OCI-LY1 (cell line): Measurements from ENCODE around the gene TMBIM6.
"Not testable (repeated sequence)": the region's sequence is repeated elsewhere in the genome, so short reads cannot be mapped to it uniquely, and the experiment has no call there.

Experiments used
- H2AFZ ChIP-seq: fragments of 200-600 bp; sonication (generic), shearing (Covaris generic); 2 replicates; pipeline ENCODE4 v1.6.0; 2014; ENCODE audit warnings: antibody characterized with exemption, mild to moderate bottlenecking, low read length
- H3F3A ChIP-seq: fragments of 200-600 bp; sonication (generic), shearing (Covaris generic); 2 replicates; pipeline ENCODE4 v1.6.0; 2014; ENCODE audit warnings: mild to moderate bottlenecking, antibody characterized with exemption, low read length, moderate library complexity; ENCODE audit not compliant: insufficient read depth
- H3K27ac ChIP-seq: fragments of 200-600 bp; sonication (generic); 2 replicates; pipeline ENCODE4 v1.5.1; 2014; ENCODE audit warnings: low read length, mixed run types, mild to moderate bottlenecking, low read depth; ENCODE audit not compliant: poor library complexity, severe bottlenecking
- H3K27me3 ChIP-seq: fragments of 200-600 bp; sonication (generic); 2 replicates; pipeline ENCODE4 v1.6.0; 2014; ENCODE audit warnings: antibody characterized with exemption, mild to moderate bottlenecking, low read length, moderate library complexity; ENCODE audit not compliant: insufficient read depth
- H3K36me3 ChIP-seq: fragments of 200-600 bp; sonication (generic); 2 replicates; pipeline ENCODE4 v1.6.1; 2014; ENCODE audit warnings: mild to moderate bottlenecking, antibody characterized with exemption, low read length, moderate library complexity, mixed read lengths; ENCODE audit not compliant: insufficient read depth
- H3K4me1 ChIP-seq: fragments of 200-600 bp; sonication (generic); 2 replicates; pipeline ENCODE4 v1.5.1; 2014; ENCODE audit warnings: mild to moderate bottlenecking, low read length, moderate library complexity; ENCODE audit not compliant: insufficient read depth, severe bottlenecking
- H3K4me2 ChIP-seq: fragments of 200-600 bp; sonication (generic), shearing (Covaris generic); 2 replicates; pipeline ENCODE4 v1.6.1; 2014; ENCODE audit warnings: low read length
- H3K4me3 ChIP-seq: fragments of 200-600 bp; sonication (generic); 2 replicates; pipeline ENCODE4 v1.5.1; 2014; ENCODE audit warnings: low read length, low read depth, mild to moderate bottlenecking, mixed read lengths; ENCODE audit not compliant: poor library complexity, severe bottlenecking
- H3K79me2 ChIP-seq: fragments of 200-600 bp; shearing (Covaris generic); 2 replicates; pipeline ENCODE4 v1.6.1; 2016; ENCODE audit warnings: mixed run types, low read length, mixed read lengths; ENCODE audit not compliant: insufficient read depth
- H3K9ac ChIP-seq: fragments of 200-600 bp; sonication (generic), shearing (Covaris generic); 2 replicates; pipeline ENCODE4 v1.6.1; 2014; ENCODE audit warnings: mild to moderate bottlenecking, low read length, mixed read lengths
- H3K9me2 ChIP-seq: fragments of 200-600 bp; sonication (generic), shearing (Covaris generic); 2 replicates; pipeline ENCODE4 v1.6.1; 2014; ENCODE audit warnings: low read depth, mild to moderate bottlenecking, low read length, mixed read lengths
- H3K9me3 ChIP-seq: fragments of 200-600 bp; shearing (Covaris generic); 2 replicates; pipeline ENCODE4 v1.6.1; 2014; ENCODE audit warnings: low read length, mixed read lengths
- H4K20me1 ChIP-seq: fragments of 200-600 bp; sonication (generic), shearing (Covaris generic); 2 replicates; pipeline ENCODE4 v1.6.0; 2016; ENCODE audit warnings: mild to moderate bottlenecking, low read length; ENCODE audit not compliant: insufficient read depth
- EZH2 ChIP-seq: fragments of 200-600 bp; sonication (generic), shearing (Covaris generic); IDR thresholded peaks from 2 replicates; pipeline ENCODE4 v1.8.0; 2017; ENCODE audit warnings: borderline replicate concordance, mixed run types, mild to moderate bottlenecking, antibody characterized with exemption, low read length, moderate library complexity, mixed read lengths
- TF ChIP-seq, protein P1 (sequence below): fragments of 200-600 bp; sonication (generic), shearing (Covaris generic); IDR thresholded peaks from 2 replicates; pipeline ENCODE4 v1.5.1; 2017; ENCODE audit warnings: mild to moderate bottlenecking, antibody characterized with exemption, low read length, moderate library complexity, mixed read lengths

The TMBIM6 gene

DNA sequence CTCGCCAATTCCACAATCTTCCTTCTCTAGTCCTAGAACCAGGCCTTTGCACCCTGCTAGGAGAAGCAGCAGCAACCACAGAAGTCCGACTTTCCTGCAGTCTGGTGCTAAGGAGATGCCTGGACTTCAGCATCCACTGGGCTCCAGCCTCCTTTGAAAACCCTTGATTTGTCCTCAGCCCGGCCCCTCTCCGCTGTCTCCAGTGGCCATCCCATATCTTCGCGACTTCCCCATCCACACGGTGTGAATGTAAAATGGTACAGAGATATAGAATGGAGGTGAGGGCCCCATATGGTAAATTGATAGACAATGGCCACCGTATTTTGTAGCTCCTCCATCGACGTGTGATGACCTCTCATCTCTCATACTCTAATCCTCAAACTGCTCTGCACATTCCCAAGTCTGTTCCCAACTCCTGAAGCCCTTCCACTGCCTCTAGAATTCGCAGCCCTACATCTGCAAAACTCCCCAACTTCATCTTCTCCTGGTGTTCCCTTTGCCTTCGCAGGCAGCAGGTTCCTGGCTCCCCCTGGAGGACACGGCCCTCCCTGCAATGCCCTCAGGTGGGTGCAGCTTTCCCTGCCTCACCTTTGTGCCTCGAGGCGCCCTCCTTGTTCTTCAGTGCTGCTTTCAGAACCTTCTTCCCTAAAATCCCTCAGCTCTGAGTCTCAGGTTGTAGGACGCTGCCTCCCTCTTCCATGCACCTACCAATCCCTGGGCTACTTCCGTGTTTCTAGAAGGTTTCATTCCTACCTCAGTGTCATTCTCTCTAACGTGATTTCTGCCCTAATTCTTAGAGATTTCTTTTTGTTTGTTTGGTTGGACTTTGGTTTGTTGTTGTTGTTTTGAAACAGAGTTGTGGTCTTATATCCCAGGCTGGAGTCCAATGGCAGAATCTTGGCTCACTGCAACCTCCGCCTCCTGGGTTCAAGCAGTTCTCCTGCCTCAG lies 36.7 kb downstream of the TMBIM6 start:
- Histone ChIP-seq H2AFZ (no peak overlapping the region), H3K9ac (no peak overlapping the region), H3K4me1 (peaks cover 5% of the 10 kb centered on the region), H3K79me2 (no peaks in the 10 kb centered on the region), H4K20me1 (no peaks in the 10 kb centered on the region), H3K36me3 (no peaks in the 10 kb centered on the region), H3F3A (no peaks in the 10 kb centered on the region), H3K9me3 (no peaks in the 10 kb centered on the region), H3K9me2 (no peaks in the 10 kb centered on the region), H3K27ac (no peak overlapping the region), H3K4me2 (no peak overlapping the region), H3K27me3 (no peaks in the 10 kb centered on the region), H3K4me3 (no peak overlapping the region)
- TF ChIP-seq EZH2 = no peak
- TF ChIP-seq, protein P1, sequence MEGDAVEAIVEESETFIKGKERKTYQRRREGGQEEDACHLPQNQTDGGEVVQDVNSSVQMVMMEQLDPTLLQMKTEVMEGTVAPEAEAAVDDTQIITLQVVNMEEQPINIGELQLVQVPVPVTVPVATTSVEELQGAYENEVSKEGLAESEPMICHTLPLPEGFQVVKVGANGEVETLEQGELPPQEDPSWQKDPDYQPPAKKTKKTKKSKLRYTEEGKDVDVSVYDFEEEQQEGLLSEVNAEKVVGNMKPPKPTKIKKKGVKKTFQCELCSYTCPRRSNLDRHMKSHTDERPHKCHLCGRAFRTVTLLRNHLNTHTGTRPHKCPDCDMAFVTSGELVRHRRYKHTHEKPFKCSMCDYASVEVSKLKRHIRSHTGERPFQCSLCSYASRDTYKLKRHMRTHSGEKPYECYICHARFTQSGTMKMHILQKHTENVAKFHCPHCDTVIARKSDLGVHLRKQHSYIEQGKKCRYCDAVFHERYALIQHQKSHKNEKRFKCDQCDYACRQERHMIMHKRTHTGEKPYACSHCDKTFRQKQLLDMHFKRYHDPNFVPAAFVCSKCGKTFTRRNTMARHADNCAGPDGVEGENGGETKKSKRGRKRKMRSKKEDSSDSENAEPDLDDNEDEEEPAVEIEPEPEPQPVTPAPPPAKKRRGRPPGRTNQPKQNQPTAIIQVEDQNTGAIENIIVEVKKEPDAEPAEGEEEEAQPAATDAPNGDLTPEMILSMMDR = peak; percentile 92

DNA sequence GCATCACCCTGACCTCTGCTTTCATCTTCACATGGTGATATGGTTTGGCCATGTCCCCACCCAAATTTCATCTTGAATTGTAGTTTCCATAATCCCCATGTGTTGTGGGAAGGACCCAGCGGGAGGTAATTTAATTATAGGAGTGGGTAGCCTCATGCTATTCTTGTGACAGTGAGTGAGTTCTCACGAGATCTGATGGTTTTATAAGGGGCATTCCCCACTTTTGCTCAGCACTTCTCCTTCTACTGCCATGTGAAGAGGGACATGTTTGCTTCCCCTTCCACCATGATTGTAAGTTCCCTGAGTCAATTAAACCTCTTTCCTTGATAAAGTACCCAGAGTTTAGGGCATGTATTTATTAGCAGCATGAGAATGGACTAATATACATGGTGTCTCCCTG lies 38.2 kb downstream of the TMBIM6 start:
- no peaks in the 10 kb centered on the region for H3K9me3 ChIP-seq
- no peaks in the 10 kb centered on the region for H3K9me2 ChIP-seq
- TF ChIP-seq, protein P1 = no peak
- TF ChIP-seq EZH2 = no peak
- no peak overlapping the region for H3K4me3 ChIP-seq
- H3K4me1 ChIP-seq = peaks cover 5% of the 10 kb centered on the region
- H3K27me3 ChIP-seq = no peaks in the 10 kb centered on the region; the same call in 1 of the 2 replicates
- H3K79me2 ChIP-seq = no peaks in the 10 kb centered on the region
- H3K27ac ChIP-seq = no peak overlapping the region
- no peak overlapping the region for H3K4me2 ChIP-seq
- no peaks in the 10 kb centered on the region for H4K20me1 ChIP-seq
- H3K9ac ChIP-seq = no peak overlapping the region
- H2AFZ ChIP-seq = no peak overlapping the region
- H3K36me3 ChIP-seq = no peaks in the 10 kb centered on the region
- no peaks in the 10 kb centered on the region for H3F3A ChIP-seq

DNA sequence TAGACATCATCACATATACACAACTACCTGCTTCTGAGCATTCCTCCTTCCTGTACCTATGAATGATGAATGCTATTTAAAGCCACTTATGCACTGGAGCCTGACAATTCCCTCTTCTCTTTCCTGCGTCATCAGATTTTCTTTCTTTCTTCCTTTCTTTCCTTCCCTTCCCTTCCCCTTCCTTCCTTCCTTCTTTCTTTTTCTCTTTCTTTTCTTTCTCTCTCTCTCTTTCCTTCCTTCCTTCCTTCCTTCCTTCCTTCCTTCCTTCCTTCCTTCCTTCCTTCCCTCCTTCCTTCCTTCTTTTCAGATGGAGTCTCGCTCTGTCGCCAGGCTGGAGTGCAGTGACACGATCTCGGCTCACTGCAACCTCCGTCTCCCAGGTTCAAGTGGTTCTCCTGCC lies 39.6 kb downstream of the TMBIM6 start:
- H3K4me2 ChIP-seq, H3K79me2 ChIP-seq, H3F3A ChIP-seq, H3K9ac ChIP-seq, H3K4me3 ChIP-seq, H3K9me2 ChIP-seq, H3K27ac ChIP-seq, H3K9me3 ChIP-seq, H2AFZ ChIP-seq, H4K20me1 ChIP-seq, H3K27me3 ChIP-seq, H3K4me1 ChIP-seq, H3K36me3 ChIP-seq: not testable (repeated sequence)
